NT2/D1 (cell line): ENCODE measurements around the gene AHSG.

Experiments used
- SUZ12 ChIP-seq: IDR thresholded peaks from 2 replicates; pipeline ENCODE4 v1.6.1; 2011; ENCODE audit not compliant: insufficient read length, insufficient read depth; ENCODE audit errors: extremely low read depth
- ZNF274 ChIP-seq: IDR thresholded peaks from 2 replicates; pipeline ENCODE4 v1.6.1; 2011; ENCODE audit warnings: mild to moderate bottlenecking, low read depth, low read length

GRCh38 chr3:186593862-186594261 is 19.0 kb upstream of the AHSG start:
- no peak for TF ChIP-seq SUZ12
- TF ChIP-seq ZNF274 = no peak
